T-helper 2 cell (primary cell): ENCODE data around the gene MX2.

Source experiments
- DNase-seq, 5 experiments: peaks; one replicate each; pipeline versions ENCODE4 v3.0.0 to v3.0.0-alpha.2; 2012 to 2022

The MX2 gene

GRCh38 chr21:41438425-41439113 is 76.7 kb downstream of the MX2 start:
- no peak for DNase-seq

- no peak for DNase-seq
Measured at GRCh38 chr21:41439248-41439647, 77.4 kb downstream of the MX2 start.

- no peak for DNase-seq
Measured at GRCh38 chr21:41441546-41441945, 79.7 kb downstream of the MX2 start.

GRCh38 chr21:41442481-41443186 is 80.8 kb downstream of the MX2 start:
- no peak for DNase-seq

- no peak for DNase-seq
Measured at GRCh38 chr21:41443562-41443961, 81.7 kb downstream of the MX2 start.

- DNase-seq, result no peak
Measured at GRCh38 chr21:41444703-41445464, 83.1 kb downstream of the MX2 start.

- no peak for DNase-seq
Measured at GRCh38 chr21:41445465-41445862, 83.6 kb downstream of the MX2 start.

GRCh38 chr21:41446586-41446985 is 84.8 kb downstream of the MX2 start:
- no peak for DNase-seq

GRCh38 chr21:41447356-41447755 is 85.5 kb downstream of the MX2 start:
- no peak for DNase-seq

GRCh38 chr21:41449613-41450012 is 87.8 kb downstream of the MX2 start:
- no peak for DNase-seq

GRCh38 chr21:41451753-41452676 is 90.2 kb downstream of the MX2 start:
- no peak for DNase-seq

GRCh38 chr21:41453198-41453597 is 91.4 kb downstream of the MX2 start:
- no peak for DNase-seq

- no peak for DNase-seq
Measured at GRCh38 chr21:41453761-41454160, 91.9 kb downstream of the MX2 start.

- DNase-seq, result no peak
Measured at GRCh38 chr21:41458121-41458520, 96.3 kb downstream of the MX2 start.

- no peak for DNase-seq
Measured at GRCh38 chr21:41458559-41458958, 96.7 kb downstream of the MX2 start.
